GM19467 (cell line): Measurements from ENCODE around the gene MAGEA2.
"Not testable (repeated sequence)": the region's sequence is repeated elsewhere in the genome, so short reads cannot be mapped to it uniquely, and the experiment has no call there.

Source experiments
- ATAC-seq: cut with Tn5 transposase; IDR thresholded peaks from one replicate; pipeline ENCODE4 v1.9.1; 2021; ENCODE audit warnings: mild to moderate bottlenecking, moderate library complexity; ENCODE audit not compliant: unreplicated experiment

MAGEA2 gene

DNA sequence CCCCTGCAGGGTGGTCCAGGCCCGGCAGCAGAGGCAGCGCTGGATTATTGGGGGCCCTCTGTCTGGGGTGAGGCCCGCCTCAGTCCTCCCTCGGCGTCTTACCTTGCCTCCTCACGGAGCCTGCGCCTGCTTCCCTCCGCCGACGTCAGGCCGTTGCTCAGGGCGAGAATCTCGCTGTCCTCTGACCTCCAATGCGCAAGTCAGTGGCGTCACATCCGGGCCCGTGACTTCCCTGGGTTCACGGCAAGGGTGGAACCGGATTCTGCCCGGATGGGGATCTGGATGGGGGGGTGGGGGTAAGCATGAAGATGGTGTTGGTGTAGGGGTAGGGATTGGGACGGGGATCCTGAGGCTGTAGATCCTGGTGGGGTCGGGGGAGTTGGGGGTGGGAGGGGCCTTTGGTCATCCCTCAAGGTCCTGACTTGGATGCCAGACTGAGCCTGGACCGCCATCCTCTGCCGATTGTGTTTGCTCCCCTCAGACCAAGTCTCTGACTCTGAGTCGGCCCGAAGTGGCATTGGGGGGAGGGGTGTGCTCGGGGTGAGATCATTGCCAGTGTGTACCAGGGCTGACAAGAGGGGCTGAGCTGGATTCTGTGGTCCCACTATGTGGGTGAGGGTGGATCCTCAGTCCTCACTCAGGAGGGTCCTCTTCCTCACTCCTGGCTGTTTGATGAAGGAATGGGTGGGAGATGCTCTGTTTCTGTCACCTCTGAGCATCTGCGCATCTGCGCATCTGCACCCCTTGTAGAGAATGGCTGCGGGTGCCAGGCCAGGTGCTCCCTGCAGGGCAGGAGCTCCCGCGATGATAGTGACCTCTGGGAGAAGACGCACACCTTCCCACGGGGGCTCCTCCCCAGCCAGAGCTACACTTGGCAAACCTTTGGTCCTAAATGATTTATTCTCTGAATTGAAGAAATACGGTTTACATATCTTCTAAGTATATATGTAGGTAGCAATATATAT is at the start of gene MAGEA2:
MAGEA2 (minus strand) TSS at position 157 of the 965 bp plus-strand sequence. CDS start 2,479 bp downstream, outside the sequence.
- not testable (repeated sequence) for ATAC-seq

GRCh38 chrX:152798945-152799344 is 45.3 kb upstream of the MAGEA2 start:
- ATAC-seq, result no peak

- ATAC-seq, result not testable (repeated sequence)
Measured at GRCh38 chrX:152787062-152787461, 33.4 kb upstream of the MAGEA2 start.

- ATAC-seq, result not testable (repeated sequence)
Measured at GRCh38 chrX:152769549-152770289, 16.1 kb upstream of the MAGEA2 start, which contains the start of gene MAGEA6. Gene MAGEA6, minus strand, starts transcription at chrX:152769689. Its CDS starts 2,039 bp downstream, at chrX:152767650.

- ATAC-seq, result not testable (repeated sequence)
Measured at GRCh38 chrX:152766562-152766961, 12.9 kb upstream of the MAGEA2 start.

- ATAC-seq, result not testable (repeated sequence)
Measured at GRCh38 chrX:152761582-152761981, 7.9 kb upstream of the MAGEA2 start.

GRCh38 chrX:152759544-152759943 is 5.9 kb upstream of the MAGEA2 start:
- not testable (repeated sequence) for ATAC-seq

GRCh38 chrX:152758918-152759317 is 5.3 kb upstream of the MAGEA2 start, which contains the start of gene CSAG3:
Gene CSAG3, plus strand, starts transcription at chrX:152759218.
- not testable (repeated sequence) for ATAC-seq

DNA sequence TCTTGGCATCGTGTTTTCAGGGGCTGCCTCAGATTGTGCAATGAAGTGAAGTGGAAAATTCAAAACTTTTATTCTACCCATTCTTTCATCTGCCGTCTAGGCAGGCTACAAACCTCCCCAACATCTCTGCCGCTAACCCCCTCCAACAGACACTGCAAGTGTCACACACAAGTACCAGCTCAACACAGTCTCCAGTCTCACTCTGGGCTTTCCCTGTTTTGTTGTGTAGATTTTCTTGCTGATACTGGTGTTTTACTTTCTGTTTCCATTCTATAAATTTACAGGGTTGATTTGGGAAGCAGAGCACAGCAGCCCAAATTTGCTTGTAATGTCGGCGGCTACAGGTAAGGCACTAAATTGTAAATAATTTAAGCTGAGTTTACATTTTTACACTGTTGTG is 1.2 kb upstream of the MAGEA2 start:
- ATAC-seq, result not testable (repeated sequence)

DNA sequence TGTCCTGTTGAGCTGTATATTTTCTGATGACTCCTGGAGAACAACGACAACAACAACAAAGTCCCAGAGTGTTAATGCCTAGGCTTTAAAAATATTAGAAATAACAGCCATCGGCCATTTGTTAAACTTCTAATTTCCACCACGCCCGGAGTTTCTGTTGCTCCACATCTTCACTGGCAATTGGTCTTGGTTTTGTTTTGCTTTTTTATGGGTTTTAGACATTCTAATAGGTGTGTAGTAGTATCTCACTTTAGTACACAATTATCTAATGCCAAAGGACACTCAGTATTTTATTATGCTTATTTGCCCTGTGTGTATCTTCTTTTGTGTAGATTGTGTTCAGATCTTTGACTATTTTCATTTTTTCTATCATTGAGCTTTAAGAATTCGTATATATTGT is 15.1 kb downstream of the MAGEA2 start:
- ATAC-seq, result no peak

DNA sequence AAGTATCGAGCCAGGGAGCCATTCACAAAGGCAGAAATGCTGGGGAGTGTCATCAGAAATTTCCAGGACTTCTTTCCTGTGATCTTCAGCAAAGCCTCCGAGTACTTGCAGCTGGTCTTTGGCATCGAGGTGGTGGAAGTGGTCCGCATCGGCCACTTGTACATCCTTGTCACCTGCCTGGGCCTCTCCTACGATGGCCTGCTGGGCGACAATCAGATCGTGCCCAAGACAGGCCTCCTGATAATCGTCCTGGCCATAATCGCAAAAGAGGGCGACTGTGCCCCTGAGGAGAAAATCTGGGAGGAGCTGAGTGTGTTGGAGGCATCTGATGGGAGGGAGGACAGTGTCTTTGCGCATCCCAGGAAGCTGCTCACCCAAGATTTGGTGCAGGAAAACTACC is 17.1 kb downstream of the MAGEA2 start:
- not testable (repeated sequence) for ATAC-seq

GRCh38 chrX:152735860-152736511 is 17.7 kb downstream of the MAGEA2 start:
- no peak for ATAC-seq

DNA sequence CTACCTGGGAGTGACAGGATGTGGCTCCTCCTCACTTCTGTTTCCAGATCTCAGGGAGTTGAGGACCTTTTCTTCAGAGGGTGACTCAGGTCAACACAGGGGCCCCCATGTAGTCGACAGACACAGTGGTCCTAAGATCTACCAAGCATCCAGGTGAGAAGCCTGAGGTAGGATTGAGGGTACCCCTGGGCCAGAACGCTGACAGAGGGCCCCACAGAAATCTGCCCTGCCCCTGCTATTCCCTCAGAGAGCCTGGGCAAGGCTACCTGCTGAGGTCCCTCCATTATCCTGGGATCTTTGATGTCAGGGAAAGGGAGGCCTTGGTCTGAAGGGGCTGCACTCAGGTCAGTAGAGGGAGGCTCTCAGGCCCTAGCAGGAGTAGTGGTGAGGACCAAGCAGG is 18.5 kb downstream of the MAGEA2 start:
- ATAC-seq, result no peak

GRCh38 chrX:152734143-152734858 is 19.3 kb downstream of the MAGEA2 start:
- not testable (repeated sequence) for ATAC-seq

GRCh38 chrX:152733261-152733975 is 20.2 kb downstream of the MAGEA2 start, which contains the start of the genes CSAG1 and MAGEA12:
Gene CSAG1, minus strand, starts transcription at chrX:152733721. Its CDS starts 1,261 bp downstream, at chrX:152732460.
Gene MAGEA12, plus strand, starts transcription at chrX:152733757. Its CDS starts 2,405 bp downstream, at chrX:152736162.
- no peak for ATAC-seq

DNA sequence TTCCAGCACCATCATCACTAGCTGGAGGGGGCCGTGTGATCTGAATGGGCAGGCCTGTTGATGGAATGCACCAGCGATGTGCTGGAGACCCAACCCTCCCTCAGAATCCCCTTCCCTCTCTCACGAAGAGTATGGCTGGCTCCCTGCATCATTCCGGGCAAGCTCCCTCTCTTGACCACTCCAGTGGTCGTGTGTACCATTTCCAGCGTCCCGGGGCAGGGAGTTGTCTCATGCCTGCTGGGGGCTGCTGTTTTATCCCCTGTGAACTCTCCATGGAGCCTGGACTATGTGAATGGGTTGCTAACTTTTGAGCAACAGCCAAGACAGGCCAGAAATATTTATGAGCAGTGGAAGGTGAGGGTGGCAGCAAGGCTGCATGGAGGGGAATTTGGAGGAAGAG is 28.2 kb downstream of the MAGEA2 start:
- no peak for ATAC-seq

DNA sequence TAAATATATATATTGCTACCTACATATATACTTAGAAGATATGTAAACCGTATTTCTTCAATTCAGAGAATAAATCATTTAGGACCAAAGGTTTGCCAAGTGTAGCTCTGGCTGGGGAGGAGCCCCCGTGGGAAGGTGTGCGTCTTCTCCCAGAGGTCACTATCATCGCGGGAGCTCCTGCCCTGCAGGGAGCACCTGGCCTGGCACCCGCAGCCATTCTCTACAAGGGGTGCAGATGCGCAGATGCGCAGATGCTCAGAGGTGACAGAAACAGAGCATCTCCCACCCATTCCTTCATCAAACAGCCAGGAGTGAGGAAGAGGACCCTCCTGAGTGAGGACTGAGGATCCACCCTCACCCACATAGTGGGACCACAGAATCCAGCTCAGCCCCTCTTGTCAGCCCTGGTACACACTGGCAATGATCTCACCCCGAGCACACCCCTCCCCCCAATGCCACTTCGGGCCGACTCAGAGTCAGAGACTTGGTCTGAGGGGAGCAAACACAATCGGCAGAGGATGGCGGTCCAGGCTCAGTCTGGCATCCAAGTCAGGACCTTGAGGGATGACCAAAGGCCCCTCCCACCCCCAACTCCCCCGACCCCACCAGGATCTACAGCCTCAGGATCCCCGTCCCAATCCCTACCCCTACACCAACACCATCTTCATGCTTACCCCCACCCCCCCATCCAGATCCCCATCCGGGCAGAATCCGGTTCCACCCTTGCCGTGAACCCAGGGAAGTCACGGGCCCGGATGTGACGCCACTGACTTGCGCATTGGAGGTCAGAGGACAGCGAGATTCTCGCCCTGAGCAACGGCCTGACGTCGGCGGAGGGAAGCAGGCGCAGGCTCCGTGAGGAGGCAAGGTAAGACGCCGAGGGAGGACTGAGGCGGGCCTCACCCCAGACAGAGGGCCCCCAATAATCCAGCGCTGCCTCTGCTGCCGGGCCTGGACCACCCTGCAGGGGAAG is 39.5 kb downstream of the MAGEA2 start, which contains the start of gene MAGEA2B:
MAGEA2B (plus strand) TSS at position 814 of the 973 bp plus-strand sequence. CDS start 2,479 bp downstream, outside the sequence.
- ATAC-seq, result not testable (repeated sequence)

DNA sequence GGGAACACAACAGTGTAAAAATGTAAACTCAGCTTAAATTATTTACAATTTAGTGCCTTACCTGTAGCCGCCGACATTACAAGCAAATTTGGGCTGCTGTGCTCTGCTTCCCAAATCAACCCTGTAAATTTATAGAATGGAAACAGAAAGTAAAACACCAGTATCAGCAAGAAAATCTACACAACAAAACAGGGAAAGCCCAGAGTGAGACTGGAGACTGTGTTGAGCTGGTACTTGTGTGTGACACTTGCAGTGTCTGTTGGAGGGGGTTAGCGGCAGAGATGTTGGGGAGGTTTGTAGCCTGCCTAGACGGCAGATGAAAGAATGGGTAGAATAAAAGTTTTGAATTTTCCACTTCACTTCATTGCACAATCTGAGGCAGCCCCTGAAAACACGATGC is 40.4 kb downstream of the MAGEA2 start:
- ATAC-seq, result not testable (repeated sequence)
